Stimulated activated effector memory CD8-positive, alpha-beta T cell treated with anti-CD3 and anti-CD28 coated beads, Interleukin-12 subunit alpha, Interleukin-12 subunit beta, amount 100 ng/mL, for 72 hours (primary cell): ENCODE measurements around the gene MFAP3L.
"Not testable (repeated sequence)": the region's sequence is repeated elsewhere in the genome, so short reads cannot be mapped to it uniquely, and the experiment has no call there.

Source experiments
- ATAC-seq: fragments of 150-1000 bp; cut with Tn5 transposase; 2 replicates; pipeline ENCODE4 v1.10.0; 2021
- DNase-seq, 2 donors: peaks; one replicate each; pipeline ENCODE4 v3.0.0; 2021 to 2022; ENCODE audit warnings: low spot score in 2 of 2
- H3K27ac Mint-ChIP-seq: one replicate; pipeline ENCODE4 v1.8.0; 2022; ENCODE audit warnings: mild to moderate bottlenecking, mixed read lengths
- H3K36me3 Mint-ChIP-seq: one replicate; pipeline ENCODE4 v1.8.0; 2022; ENCODE audit warnings: mild to moderate bottlenecking, mixed read lengths
- H3K4me1 Mint-ChIP-seq: one replicate; pipeline ENCODE4 v1.8.0; 2022; ENCODE audit warnings: mixed read lengths
- H3K4me3 Mint-ChIP-seq: one replicate; pipeline ENCODE4 v1.8.0; 2022; ENCODE audit warnings: mild to moderate bottlenecking, mixed read lengths
- H3K9me3 Mint-ChIP-seq: one replicate; pipeline ENCODE4 v1.8.0; 2022; ENCODE audit warnings: mixed read lengths

The MFAP3L gene

DNA sequence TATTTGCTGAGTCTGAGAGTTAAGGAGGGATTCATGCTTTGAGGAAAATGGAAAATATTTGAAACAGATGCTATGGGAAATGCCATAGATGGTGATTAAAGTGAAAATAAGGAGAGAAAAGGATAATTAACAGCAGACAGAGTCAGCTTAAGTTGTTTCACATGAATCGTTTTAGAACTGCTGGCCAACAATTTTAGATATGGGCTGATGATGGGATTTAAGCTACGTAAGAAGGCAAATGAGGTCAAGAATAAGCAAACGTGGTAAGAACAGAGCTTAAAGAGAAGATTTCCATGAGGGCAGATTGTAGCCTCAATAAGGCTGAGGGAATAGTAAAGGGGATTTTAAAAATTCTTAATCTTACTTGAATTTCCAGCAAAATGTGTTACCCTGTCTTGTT, 77.9 kb downstream of the MFAP3L start:
- no peak for DNase-seq
- no peak for ATAC-seq
- Mint-ChIP-seq H3K27ac (no peak overlapping the region), H3K4me3 (no peak overlapping the region), H3K9me3 (no peaks in the 10 kb centered on the region), H3K36me3 (no peaks in the 10 kb centered on the region), H3K4me1 (no peaks in the 10 kb centered on the region)

DNA sequence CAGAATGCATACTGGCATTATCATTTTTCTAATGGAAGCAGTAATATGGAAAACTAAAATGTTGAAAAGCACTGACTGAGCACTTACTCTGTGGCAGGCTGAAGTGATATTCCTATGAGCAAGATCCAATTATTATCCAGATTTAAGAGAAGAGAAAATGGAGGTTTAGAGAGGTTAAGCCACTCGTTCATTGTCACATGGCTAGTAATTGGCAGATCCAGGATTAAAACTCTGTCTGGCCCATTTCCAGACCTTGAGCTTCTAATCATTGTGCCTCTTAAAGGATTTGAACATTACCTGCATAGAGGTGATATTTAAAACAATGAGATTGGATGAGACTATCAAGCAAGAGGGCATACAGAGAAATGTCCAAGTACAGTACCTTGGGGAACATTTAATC, 80.6 kb downstream of the MFAP3L start:
- no peak overlapping the region for H3K27ac Mint-ChIP-seq
- H3K36me3 Mint-ChIP-seq, result no peaks in the 10 kb centered on the region
- no peak for DNase-seq
- no peaks in the 10 kb centered on the region for H3K4me1 Mint-ChIP-seq
- ATAC-seq, result no peak
- H3K4me3 Mint-ChIP-seq, result no peak overlapping the region
- H3K9me3 Mint-ChIP-seq, result no peaks in the 10 kb centered on the region

DNA sequence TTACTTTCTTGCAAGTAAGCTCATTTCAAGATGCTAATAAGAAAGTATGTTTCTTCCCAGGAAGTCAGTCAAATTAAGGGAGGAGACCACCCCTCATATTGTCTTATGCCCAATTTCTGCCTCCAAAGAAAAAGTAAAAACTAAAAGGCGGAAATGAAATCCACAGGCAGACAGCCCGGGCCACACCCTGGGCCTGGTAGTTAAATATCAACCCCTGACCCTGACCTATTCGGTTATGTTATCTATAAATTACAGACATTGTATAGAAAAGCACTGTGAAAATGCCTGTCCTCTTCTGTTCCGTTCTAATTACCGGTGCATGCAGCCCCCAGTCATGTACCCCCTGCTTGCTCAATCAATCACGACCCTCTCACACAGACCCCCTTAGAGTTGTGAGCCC, 82.6 kb downstream of the MFAP3L start:
- not testable (repeated sequence) for DNase-seq, H3K4me3 Mint-ChIP-seq, H3K36me3 Mint-ChIP-seq, ATAC-seq, H3K4me1 Mint-ChIP-seq, H3K9me3 Mint-ChIP-seq, H3K27ac Mint-ChIP-seq

DNA sequence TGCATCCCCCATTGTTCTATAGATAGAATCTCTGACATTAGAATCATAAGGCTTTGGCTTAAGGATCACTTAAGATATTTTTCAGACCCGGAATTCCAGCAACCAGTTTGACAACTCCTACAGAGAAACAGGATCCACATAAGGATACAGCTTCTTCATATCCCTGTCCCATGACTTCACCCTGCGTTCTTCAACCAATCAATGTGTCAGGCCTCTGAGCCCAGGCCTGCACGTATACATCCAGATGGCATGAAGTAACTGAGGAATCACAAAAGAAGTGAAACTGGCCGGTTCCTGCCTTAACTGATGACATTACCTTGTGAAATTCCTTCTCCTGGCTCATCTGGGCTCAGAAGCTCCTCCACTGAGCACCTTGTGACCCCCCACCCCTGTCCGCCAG, 85.1 kb downstream of the MFAP3L start:
- Mint-ChIP-seq H3K27ac (no peak overlapping the region), H3K9me3 (no peaks in the 10 kb centered on the region), H3K4me3 (no peak overlapping the region), H3K4me1 (no peaks in the 10 kb centered on the region), H3K36me3 (no peaks in the 10 kb centered on the region)
- no peak for DNase-seq
- no peak for ATAC-seq

DNA sequence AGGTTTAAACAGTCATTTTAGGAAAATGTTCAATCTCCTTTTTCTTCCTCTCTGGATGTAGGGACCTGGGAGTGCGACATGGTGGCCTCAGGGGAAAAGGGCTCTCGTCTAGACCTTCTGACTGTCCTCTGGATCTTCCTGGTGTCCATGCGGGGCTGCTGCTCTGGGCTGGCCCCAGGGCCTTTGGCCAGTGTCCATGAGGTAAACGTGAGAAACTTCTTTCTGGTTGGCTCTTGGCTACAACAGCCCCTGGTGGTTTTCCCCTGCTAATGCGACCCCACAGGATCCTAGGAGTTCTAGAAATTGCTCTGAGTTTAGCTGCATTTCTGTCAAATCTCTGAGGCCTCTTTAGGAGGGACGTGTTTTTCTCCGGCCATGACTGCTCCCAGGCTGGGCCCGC, 85.7 kb downstream of the MFAP3L start:
- ATAC-seq (no peak), DNase-seq (no peak)
- Mint-ChIP-seq H3K4me3 (no peak overlapping the region), H3K36me3 (no peaks in the 10 kb centered on the region), H3K4me1 (no peaks in the 10 kb centered on the region), H3K27ac (no peak overlapping the region), H3K9me3 (no peaks in the 10 kb centered on the region)
